Measurements from ENCODE around the gene GABRG3.

Gene GABRG3

DNA sequence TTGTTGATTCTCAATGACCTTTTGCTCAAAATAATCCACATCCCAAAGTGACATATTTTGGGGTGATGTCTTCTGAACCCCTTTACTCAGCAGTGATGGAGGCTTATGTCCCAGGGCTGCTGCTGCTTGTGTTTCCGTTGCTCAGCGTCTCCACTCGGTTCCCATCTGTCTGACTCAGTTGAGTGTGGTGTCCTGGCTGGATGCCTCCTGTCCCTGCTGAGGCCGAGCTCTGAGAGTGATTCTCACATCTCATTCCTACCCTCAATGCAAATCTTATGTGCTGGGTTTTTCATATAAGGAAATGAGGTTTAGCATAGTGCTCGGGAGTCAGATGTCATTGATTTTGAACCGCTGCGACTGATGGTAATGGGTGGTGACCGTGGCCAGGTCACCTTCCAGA, 247.4 kb downstream of the GABRG3 start:
- H3K4me1 ChIP-seq (ENCODE audit: insufficient read depth, low read length): no peaks in the 10 kb centered on the region
- H3K27ac ChIP-seq (ENCODE audit: low read depth, low read length): no peak overlapping the region
- no peak overlapping the region for H3K9ac ChIP-seq (ENCODE audit: low read depth, low read length)
- no peaks in the 10 kb centered on the region for H3K9me3 ChIP-seq (ENCODE audit: insufficient read depth, low read depth, low read length)
- whole genome bisulfite sequencing: 88% methylated on average over 8 of the region's 8 CpGs
- H3K27me3 ChIP-seq (ENCODE audit: insufficient read depth, low read length): no peaks in the 10 kb centered on the region
- H3K4me3 ChIP-seq (ENCODE audit: low read length): no peak overlapping the region
- H3K36me3 ChIP-seq (ENCODE audit: insufficient read depth, low read length): no peaks in the 10 kb centered on the region

DNA sequence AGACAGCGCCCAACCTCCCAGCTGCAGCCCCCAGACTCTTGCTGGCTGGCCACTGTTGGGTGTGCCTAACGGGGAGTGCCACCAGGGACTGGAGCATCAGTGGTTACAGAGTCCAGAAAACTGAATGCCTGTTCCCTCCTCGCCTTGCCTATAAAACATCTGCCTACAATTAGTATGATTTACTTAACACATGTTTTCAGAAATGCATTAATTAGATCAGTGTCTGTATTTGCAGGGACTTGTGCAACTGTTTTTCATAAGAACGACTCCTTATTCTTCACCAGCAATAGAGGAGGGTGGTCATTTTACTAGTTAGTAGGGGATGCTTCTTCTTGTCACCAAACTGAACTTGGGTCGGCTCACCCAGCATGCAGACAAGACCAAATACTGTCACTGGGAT, 248.7 kb downstream of the GABRG3 start:
- Histone ChIP-seq H3K9me3 (ENCODE audit: insufficient read depth, low read depth, low read length) (no peaks in the 10 kb centered on the region), H3K27ac (ENCODE audit: low read depth, low read length) (no peak overlapping the region), H3K4me3 (ENCODE audit: low read length) (no peak overlapping the region), H3K4me1 (ENCODE audit: insufficient read depth, low read length) (no peaks in the 10 kb centered on the region), H3K36me3 (ENCODE audit: insufficient read depth, low read length) (no peaks in the 10 kb centered on the region), H3K9ac (ENCODE audit: low read depth, low read length) (no peak overlapping the region), H3K27me3 (ENCODE audit: insufficient read depth, low read length) (no peaks in the 10 kb centered on the region)
- 96% methylated on average over 5 of the region's 5 CpGs for WGBS

DNA sequence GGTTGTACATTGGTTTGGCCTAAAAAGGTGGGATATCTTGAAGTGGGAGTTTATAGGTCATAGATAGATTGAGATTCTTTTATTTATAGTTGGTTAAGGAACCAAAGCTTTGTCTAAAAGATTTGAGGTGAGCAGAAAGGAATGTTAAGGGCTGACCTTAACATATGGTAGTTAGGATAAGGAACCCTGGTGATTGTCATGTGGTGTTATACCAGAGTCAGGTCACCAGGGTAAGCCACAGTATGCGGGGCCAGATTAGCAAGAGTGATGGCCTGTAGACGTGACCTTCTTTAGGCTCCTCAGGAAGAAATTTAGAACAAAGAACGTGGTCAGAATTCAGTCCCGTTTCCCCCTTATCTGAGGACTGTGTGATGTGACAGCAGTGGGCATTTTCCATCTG, 249.2 kb downstream of the GABRG3 start:
- no peaks in the 10 kb centered on the region for H3K4me1 ChIP-seq (ENCODE audit: insufficient read depth, low read length)
- no peaks in the 10 kb centered on the region for H3K36me3 ChIP-seq (ENCODE audit: insufficient read depth, low read length)
- H3K9ac ChIP-seq (ENCODE audit: low read depth, low read length): no peak overlapping the region
- H3K27ac ChIP-seq (ENCODE audit: low read depth, low read length): no peak overlapping the region
- 94% methylated on average over 4 of the region's 4 CpGs for WGBS
- H3K4me3 ChIP-seq (ENCODE audit: low read length): no peak overlapping the region
- no peaks in the 10 kb centered on the region for H3K9me3 ChIP-seq (ENCODE audit: insufficient read depth, low read depth, low read length)
- no peaks in the 10 kb centered on the region for H3K27me3 ChIP-seq (ENCODE audit: insufficient read depth, low read length)

DNA sequence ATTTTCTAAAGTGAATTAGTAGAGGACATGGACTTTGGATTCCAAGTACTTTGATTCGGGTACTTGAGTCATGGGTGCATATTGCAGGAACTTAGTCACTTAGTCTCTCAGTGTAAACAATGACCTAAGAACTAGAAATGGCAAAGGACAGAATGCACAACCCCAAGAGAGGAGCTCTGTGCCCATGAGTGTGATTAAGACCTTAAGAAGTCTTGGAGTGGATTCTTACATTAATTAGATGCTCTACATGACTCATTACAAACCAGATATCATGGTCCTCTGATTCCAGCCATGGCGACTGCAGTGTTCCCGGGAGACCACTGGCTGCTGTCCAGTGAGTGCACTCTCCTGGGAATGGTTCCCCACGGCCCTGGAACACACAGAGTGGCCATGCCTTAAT, 251.5 kb downstream of the GABRG3 start:
- no peak overlapping the region for H3K4me3 ChIP-seq (ENCODE audit: low read length)
- H3K27ac ChIP-seq (ENCODE audit: low read depth, low read length): no peak overlapping the region
- no peak overlapping the region for H3K9ac ChIP-seq (ENCODE audit: low read depth, low read length)
- H3K4me1 ChIP-seq (ENCODE audit: insufficient read depth, low read length): no peaks in the 10 kb centered on the region
- no peaks in the 10 kb centered on the region for H3K9me3 ChIP-seq (ENCODE audit: insufficient read depth, low read depth, low read length)
- H3K27me3 ChIP-seq (ENCODE audit: insufficient read depth, low read length): no peaks in the 10 kb centered on the region
- 90% methylated on average over 4 of the region's 4 CpGs for WGBS
- no peaks in the 10 kb centered on the region for H3K36me3 ChIP-seq (ENCODE audit: insufficient read depth, low read length)

DNA sequence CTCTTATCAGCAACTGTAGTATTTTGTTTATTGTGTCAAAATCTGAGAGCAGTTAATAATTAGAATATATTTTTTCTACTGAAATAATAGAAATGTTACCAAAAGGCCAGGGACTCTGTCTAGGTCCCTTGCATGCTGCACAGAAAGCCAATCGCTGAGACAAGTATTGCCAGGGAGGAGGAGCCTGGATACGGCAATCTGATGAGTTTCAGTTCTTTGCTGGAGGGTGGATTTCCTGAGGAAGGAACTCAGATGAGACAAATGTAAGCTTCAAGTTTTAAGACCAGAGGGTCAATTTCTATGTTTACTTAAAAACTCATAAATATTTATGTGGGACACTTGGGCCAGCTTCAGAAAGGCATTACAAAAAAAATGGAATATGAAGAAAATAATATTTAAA, 252.2 kb downstream of the GABRG3 start:
- Histone ChIP-seq H3K9me3 (ENCODE audit: insufficient read depth, low read depth, low read length) (no peaks in the 10 kb centered on the region), H3K36me3 (ENCODE audit: insufficient read depth, low read length) (no peaks in the 10 kb centered on the region), H3K4me1 (ENCODE audit: insufficient read depth, low read length) (no peaks in the 10 kb centered on the region), H3K27me3 (ENCODE audit: insufficient read depth, low read length) (no peaks in the 10 kb centered on the region), H3K27ac (ENCODE audit: low read depth, low read length) (no peak overlapping the region), H3K4me3 (ENCODE audit: low read length) (no peak overlapping the region), H3K9ac (ENCODE audit: low read depth, low read length) (no peak overlapping the region)
- 90% methylated on average over 2 of the region's 2 CpGs for WGBS

DNA sequence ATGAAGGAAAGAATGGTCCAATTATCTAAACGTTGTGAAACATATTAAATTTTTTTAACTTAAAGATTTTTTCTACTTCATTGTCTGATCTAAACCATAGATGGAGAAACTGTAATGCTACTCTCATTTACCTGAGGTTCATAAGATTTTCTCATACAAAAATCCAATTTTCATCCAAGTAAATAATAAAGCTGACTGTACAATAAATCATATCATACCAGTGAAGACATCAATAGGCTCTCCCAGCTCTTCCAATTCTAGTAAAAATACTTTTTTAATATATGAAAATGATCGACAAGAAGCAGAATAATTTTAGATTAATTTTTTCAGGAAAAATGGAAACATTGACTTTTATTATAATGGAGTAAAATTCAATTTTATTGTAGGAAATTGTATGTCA, 260.8 kb downstream of the GABRG3 start:
- WGBS: no CpG with 5 or more reads among the region's 2 CpGs
- Histone ChIP-seq H3K9me3 (ENCODE audit: insufficient read depth, low read depth, low read length) (no peaks in the 10 kb centered on the region), H3K27ac (ENCODE audit: low read depth, low read length) (no peak overlapping the region), H3K9ac (ENCODE audit: low read depth, low read length) (no peak overlapping the region), H3K27me3 (ENCODE audit: insufficient read depth, low read length) (no peaks in the 10 kb centered on the region), H3K36me3 (ENCODE audit: insufficient read depth, low read length) (no peaks in the 10 kb centered on the region), H3K4me1 (ENCODE audit: insufficient read depth, low read length) (no peaks in the 10 kb centered on the region), H3K4me3 (ENCODE audit: low read length) (no peak overlapping the region)

DNA sequence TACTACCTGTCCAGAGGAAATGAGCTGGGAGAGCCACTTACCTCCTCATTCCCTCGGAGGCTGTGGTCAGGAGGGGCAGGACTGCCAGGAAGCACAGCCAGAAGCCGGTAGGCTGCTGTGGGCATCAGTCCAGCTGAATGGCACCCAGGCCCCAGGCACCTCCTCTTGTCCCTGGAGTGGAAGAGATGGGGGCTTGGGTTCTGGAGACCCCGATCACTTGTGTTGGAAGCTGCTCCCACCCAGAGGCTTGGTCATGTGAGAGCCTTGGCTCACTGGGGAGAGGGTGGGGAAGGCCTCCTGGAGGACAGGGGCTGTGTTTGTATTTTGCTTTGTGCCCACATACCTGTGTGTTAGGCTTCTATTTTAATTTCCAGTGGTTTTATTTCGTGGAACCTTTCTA, 261.9 kb downstream of the GABRG3 start:
- WGBS: 92% methylated on average over 4 of the region's 4 CpGs
- no peaks in the 10 kb centered on the region for H3K9me3 ChIP-seq (ENCODE audit: insufficient read depth, low read depth, low read length)
- no peak overlapping the region for H3K9ac ChIP-seq (ENCODE audit: low read depth, low read length)
- no peak overlapping the region for H3K4me3 ChIP-seq (ENCODE audit: low read length)
- no peaks in the 10 kb centered on the region for H3K36me3 ChIP-seq (ENCODE audit: insufficient read depth, low read length)
- no peak overlapping the region for H3K27ac ChIP-seq (ENCODE audit: low read depth, low read length)
- H3K27me3 ChIP-seq (ENCODE audit: insufficient read depth, low read length): no peaks in the 10 kb centered on the region
- no peaks in the 10 kb centered on the region for H3K4me1 ChIP-seq (ENCODE audit: insufficient read depth, low read length)

- Histone ChIP-seq H3K9ac (ENCODE audit: low read depth, low read length) (no peak overlapping the region), H3K4me3 (ENCODE audit: low read length) (no peak overlapping the region), H3K27ac (ENCODE audit: low read depth, low read length) (no peak overlapping the region), H3K9me3 (ENCODE audit: insufficient read depth, low read depth, low read length) (no peaks in the 10 kb centered on the region), H3K36me3 (ENCODE audit: insufficient read depth, low read length) (no peaks in the 10 kb centered on the region), H3K27me3 (ENCODE audit: insufficient read depth, low read length) (no peaks in the 10 kb centered on the region), H3K4me1 (ENCODE audit: insufficient read depth, low read length) (no peaks in the 10 kb centered on the region)
- 92% methylated on average over 4 of the region's 4 CpGs for WGBS
Measured at GRCh38 chr15:27234593-27234992, 263.6 kb downstream of the GABRG3 start.

DNA sequence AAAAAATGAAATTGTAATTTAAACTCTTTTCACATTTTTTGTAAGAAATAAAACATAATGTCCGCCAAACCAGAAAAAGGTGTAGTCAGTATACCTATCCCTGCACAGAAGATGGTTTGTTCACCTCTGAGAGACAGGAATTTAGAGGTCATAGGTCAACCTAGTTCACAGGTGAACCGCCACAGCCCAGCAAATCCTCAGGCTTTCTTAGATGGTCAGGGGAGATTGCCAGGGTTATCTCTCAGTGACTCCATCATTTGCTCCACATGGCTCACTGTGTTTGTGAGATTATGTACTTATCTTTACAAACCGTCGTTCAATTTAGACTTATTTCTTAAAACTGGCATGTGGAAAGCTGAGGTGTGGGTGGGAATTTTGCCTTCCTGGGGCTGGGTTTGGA, 264.2 kb downstream of the GABRG3 start:
- no peaks in the 10 kb centered on the region for H3K4me1 ChIP-seq (ENCODE audit: insufficient read depth, low read length)
- H3K36me3 ChIP-seq (ENCODE audit: insufficient read depth, low read length): no peaks in the 10 kb centered on the region
- H3K9me3 ChIP-seq (ENCODE audit: insufficient read depth, low read depth, low read length): no peaks in the 10 kb centered on the region
- no peaks in the 10 kb centered on the region for H3K27me3 ChIP-seq (ENCODE audit: insufficient read depth, low read length)
- H3K27ac ChIP-seq (ENCODE audit: low read depth, low read length): no peak overlapping the region
- H3K4me3 ChIP-seq (ENCODE audit: low read length): no peak overlapping the region
- 96% methylated on average over 4 of the region's 4 CpGs for WGBS
- H3K9ac ChIP-seq (ENCODE audit: low read depth, low read length): no peak overlapping the region

GRCh38 chr15:27235681-27236080, 264.7 kb downstream of the GABRG3 start:
- H3K36me3 ChIP-seq (ENCODE audit: insufficient read depth, low read length): no peaks in the 10 kb centered on the region
- no peaks in the 10 kb centered on the region for H3K9me3 ChIP-seq (ENCODE audit: insufficient read depth, low read depth, low read length)
- H3K27ac ChIP-seq (ENCODE audit: low read depth, low read length): no peak overlapping the region
- no peaks in the 10 kb centered on the region for H3K27me3 ChIP-seq (ENCODE audit: insufficient read depth, low read length)
- no peak overlapping the region for H3K4me3 ChIP-seq (ENCODE audit: low read length)
- no peaks in the 10 kb centered on the region for H3K4me1 ChIP-seq (ENCODE audit: insufficient read depth, low read length)
- WGBS: 82% methylated on average over 1 of the region's 2 CpGs
- no peak overlapping the region for H3K9ac ChIP-seq (ENCODE audit: low read depth, low read length)

DNA sequence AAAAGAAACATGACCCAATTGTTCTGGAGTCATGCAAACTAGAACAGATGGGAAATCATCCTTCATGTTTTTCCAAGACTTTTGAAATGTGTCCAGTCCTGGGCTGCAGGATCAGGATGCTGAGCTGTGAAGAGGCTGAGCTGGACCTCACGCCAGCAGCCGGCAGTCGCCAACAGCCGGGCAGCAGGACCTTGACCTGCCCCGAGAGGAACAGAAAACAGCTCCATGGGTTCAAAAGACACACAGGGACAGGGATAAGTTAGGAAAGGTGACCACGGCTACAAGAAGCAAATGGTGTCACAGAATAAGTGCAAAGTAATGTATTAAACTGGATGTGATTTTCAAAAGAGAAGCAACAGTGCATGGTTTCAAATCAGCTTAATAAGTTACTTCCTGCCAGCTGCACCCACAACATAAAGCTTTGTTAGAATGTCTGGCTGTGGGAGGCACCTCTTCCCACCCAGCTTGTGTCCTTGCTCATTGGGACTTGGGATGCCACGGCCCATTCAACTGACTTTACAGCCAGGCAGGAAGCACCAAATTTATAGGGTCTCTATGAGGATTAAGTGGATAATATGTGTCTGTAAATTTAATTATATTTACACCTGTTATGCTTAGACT, 266.4 kb downstream of the GABRG3 start:
- Histone ChIP-seq H3K9ac (ENCODE audit: low read depth, low read length) (no peak overlapping the region), H3K27me3 (ENCODE audit: insufficient read depth, low read length) (no peaks in the 10 kb centered on the region), H3K4me1 (ENCODE audit: insufficient read depth, low read length) (no peaks in the 10 kb centered on the region), H3K9me3 (ENCODE audit: insufficient read depth, low read depth, low read length) (no peaks in the 10 kb centered on the region), H3K36me3 (ENCODE audit: insufficient read depth, low read length) (no peaks in the 10 kb centered on the region), H3K4me3 (ENCODE audit: low read length) (no peak overlapping the region), H3K27ac (ENCODE audit: low read depth, low read length) (no peak overlapping the region)
- WGBS: 96% methylated on average over 7 of the region's 7 CpGs

DNA sequence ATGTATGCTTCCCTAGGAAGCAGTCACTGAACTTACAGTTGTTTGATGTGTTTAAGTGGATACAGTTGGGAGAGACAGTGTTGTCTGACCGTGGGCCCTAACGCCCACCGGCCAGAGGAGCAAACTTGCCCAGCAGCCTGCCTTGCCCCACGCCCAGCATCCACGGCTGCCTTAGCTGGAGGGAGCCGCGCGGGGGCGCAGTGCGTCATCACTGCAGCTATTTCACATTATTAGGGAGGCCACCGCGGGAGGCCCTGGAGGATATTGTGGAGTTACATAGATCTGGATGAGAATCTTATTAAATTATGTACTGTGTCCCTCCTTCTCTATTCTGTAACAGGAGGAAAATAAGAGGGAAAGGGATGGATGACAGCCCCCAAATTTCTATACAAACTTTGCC, 267.2 kb downstream of the GABRG3 start:
- Histone ChIP-seq H3K4me3 (ENCODE audit: low read length) (no peak overlapping the region), H3K9me3 (ENCODE audit: insufficient read depth, low read depth, low read length) (no peaks in the 10 kb centered on the region), H3K4me1 (ENCODE audit: insufficient read depth, low read length) (no peaks in the 10 kb centered on the region), H3K36me3 (ENCODE audit: insufficient read depth, low read length) (no peaks in the 10 kb centered on the region), H3K27me3 (ENCODE audit: insufficient read depth, low read length) (no peaks in the 10 kb centered on the region), H3K27ac (ENCODE audit: low read depth, low read length) (no peak overlapping the region), H3K9ac (ENCODE audit: low read depth, low read length) (no peak overlapping the region)
- 95% methylated on average over 12 of the region's 12 CpGs for WGBS

Measured in HUES64 (cell line).